GM18520 (cell line): ENCODE results near the gene IFNE.
"Not testable (repeated sequence)": the region's sequence is repeated elsewhere in the genome, so short reads cannot be mapped to it uniquely, and the experiment has no call there.

ENCODE experiments used
- ATAC-seq: cut with Tn5 transposase; IDR thresholded peaks from one replicate; pipeline ENCODE4 v1.9.1; 2021; ENCODE audit not compliant: unreplicated experiment

IFNE gene

DNA sequence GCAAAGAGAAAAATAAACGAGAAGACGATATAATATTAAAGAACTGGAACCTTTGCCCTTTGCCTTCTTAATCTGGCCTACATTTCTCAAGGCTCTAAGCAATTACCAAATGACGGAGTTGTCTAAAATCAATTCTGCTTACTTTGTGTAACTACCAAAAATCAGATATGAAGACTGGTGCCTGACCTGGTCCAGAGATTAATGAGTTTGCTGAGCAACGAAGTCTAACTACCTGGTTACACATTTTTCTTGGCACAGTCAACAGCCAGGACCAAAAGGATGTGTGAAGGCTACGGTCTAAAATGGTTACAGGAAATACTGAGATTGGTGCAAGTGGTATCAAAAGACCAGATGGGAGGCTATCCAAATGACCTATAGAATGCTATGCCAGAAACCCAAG is 17.8 kb upstream of the IFNE start:
- ATAC-seq = no peak

DNA sequence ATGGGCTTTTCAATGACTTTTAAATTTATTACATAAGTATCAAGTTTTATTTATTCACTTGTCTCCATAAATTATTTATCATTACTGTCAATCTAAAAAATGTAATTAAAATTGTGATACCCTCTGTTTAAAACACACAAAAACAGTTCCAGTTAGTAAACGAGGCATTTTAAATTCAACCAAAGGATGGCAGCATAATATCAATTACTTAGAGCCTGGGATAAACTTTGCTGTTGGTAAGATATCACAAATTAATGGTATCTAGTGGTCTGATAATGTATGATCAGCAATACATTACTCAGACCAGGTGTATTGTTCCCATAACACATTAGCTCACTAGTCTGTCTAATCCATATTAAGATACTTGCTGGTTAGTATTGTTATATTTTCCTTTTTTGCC is 9.6 kb upstream of the IFNE start:
- no peak for ATAC-seq

DNA sequence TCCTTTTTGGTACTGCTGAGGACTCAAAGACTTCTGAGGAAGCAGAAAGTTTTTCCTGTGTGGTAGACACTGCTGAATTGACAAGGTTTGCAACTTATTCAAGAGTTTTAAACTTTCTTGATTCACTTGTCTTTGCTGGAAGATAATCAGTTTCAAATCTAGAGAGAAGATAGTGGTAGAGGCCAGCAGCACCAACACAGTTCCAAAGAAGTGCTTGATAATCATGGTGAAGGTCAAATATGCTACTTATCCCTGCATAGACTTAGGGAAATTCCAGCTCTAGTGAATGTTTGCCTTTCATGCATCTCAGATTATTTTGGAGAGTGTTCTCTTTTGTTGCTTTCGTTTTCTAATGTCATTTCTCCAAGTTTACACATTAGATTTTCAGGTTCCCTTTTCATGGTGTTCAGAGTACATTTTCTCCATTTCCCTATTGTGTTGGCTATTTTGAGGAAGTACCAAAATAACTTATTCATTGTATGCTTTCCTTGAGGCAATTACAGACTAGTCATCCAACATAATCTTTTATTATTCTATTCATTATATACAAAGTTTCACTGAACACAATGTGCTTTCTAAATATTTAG is 550 bp downstream of the IFNE start:
- no peak for ATAC-seq

DNA sequence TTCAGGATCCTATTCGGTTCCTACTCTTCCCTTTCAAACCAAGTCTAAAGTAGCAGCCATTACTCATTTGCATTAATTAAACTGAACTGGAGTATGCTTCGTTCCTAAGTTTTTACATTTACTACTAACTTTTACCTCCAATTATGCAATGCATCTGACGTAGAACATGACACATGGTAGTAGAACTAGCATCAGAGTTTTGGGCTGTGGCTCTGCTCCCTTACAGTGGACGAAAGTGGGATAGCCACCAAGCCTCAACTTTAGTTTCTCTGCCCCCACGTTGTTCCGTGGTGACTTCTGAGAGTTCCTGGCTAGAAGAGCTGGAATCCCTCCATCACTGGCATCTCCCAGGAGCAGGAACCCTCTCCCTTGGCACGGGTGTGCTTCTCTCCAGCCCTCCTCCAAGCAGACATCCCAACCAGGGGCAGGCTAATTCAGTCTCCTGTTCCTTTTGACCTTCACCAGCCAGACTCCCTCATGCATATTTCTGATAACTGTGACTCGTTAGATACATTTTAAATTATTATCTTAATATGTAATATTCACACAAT is 2.9 kb downstream of the IFNE start:
- ATAC-seq = no peak

DNA sequence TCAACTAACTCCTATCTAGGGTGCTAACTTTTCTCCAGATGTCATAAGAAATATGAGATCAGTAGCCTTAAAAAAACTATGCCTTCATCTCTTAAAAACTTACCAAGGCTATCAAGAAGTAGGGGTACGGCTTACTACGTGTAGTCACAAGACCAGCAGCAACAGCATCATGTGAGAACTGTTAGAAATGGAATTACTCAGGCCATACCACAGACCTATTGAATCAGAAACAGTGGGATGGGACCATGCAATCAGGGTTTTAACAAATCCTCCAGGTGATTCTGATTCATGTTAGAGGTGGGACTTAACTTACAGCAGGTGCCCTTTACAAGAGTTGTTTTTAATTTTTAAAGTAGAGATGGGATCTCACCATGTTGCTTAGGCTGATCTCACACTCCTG is 4.6 kb downstream of the IFNE start:
- no peak for ATAC-seq

DNA sequence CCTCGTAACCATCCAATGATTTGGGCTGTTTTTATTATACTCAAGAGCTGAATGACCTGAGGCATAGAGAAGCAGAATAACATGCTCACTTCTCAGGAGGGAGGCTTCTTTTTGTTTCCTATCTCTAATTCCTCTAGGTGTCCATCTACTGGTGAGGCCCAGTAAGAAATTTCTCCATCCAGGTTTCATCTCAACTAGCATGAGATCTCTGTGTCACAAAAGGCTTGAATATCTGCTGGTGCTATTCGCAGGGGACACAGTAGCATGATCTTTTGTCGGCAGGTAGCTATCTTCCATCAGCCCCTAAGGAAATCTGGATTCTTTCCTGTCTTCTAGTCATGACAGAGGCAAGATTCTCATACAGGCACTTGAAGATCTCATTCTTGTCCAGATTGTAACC is 8.9 kb downstream of the IFNE start:
- no peak for ATAC-seq

DNA sequence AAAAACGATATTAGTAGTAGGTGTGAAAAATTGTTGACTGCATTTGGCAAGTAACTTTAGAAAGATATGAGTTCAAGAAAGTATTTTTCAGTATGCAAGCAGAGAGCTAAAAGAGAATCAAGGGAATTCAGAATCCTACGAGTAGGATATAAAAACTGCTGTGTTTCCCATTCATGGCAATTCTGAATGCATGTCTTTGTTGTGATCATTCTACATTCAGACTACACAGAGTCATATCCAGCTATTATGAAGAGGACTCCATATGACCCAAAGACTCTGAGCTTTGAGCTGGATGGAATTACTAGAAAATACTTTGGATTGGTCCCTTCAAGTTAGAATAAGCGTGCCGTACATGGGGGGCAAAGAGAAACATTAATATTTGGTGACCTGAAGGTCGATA is 12.0 kb downstream of the IFNE start:
- ATAC-seq = no peak

DNA sequence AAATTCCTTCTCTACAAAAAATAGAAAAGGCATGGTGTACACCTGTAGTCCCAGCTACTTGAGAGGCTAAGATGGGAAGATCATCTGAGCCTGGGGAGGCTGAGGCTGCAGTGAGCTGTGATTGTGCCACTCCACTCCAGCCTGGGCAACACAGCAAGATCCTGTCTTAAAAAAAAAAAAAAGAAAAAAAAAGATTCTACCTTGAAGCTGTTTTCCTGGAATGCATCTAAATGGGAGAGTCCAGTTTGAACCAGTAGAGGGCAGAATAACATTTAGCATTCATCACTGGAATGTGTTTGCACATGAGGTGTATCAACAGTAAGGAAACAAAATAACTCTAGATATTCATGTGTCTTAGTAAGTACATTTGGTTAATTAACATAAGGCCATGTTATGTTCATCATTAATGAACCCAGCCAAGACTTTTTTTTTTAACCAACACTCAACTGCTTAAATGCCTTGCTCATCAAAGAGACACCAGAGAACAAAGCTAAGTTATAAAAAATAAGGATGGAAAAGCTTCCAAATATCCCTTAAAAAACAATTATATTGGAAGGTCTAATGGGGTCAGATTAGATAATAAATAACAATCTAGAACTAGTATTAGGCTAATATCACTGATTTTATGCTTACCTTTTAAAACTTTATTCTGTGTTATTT is 16.1 kb downstream of the IFNE start:
- no peak for ATAC-seq

DNA sequence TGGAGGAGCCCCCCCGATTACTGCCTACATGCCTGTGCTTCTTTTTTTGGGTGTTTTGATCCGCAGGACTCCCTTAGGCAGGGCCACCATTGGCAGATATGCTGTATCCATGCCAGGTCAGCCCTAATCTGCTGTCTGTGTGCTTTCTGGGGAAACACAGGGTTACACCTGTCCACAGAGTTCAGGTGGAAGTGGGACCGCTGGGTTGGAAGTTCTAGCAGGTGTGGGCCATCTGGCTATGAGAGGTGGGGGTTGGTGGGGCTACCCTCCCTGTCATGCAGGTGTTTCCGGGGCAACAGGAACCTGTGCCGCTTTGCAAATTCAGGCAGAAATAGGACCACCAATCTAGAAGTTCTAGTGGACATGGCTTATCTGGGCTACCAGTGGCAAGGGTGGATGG is 17.0 kb downstream of the IFNE start:
- ATAC-seq = no peak

DNA sequence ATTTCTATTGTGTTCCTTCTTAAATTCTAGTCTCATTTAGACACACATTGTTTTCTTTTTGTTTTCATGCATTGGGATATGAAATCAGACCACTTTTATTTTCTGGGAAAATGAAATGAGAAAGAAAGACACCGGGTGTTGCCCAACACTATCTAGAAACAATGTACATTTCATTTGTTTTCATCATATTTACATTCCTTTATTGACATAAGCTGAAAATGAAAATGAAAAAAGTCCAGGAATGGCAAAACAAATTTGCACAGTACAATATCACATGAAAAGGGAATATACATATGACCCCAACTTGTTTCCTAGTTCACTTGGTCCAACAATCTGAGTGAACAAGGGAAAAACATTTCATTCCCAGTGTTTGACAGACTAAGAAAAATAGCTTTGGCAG is 20.7 kb downstream of the IFNE start:
- ATAC-seq = no peak

DNA sequence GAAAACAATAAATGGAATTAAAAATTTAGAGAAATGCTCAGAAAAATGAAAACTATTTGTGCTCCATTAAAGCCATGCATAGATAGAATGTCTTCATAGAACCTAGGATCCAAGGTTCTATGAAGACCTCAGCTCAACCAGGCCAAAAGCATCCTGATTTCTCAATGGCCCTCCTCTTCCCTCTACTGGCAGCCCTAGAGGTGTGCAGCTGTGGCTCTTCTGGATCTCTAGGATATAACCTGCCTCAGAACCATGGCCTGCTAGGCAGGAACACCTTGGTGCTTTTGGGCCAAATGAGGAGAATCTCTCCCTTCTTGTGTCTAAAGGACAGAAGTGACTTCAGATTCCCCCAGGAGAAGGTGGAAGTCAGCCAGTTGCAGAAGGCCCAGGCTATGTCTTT is 26.8 kb downstream of the IFNE start:
- peak; percentile 63 for ATAC-seq

DNA sequence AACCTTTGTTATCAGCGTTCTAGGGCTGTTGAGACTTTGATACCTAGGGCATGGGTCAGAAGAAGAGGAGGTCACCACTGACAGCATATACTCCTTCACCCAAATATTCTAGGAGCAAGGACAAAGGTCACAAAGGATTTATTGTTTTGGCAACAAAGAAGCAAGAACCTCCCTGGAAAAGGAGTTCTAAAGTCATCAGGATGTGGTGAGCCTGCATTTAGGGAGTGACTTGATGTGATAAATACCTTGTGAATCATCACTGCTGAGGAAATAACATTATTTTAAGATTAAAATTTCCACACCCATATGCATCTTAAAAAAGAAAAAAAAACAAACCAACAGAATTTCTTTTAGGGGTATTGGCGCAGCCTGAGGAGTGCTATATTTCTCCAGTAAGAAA is 28.0 kb downstream of the IFNE start:
- ATAC-seq = no peak

DNA sequence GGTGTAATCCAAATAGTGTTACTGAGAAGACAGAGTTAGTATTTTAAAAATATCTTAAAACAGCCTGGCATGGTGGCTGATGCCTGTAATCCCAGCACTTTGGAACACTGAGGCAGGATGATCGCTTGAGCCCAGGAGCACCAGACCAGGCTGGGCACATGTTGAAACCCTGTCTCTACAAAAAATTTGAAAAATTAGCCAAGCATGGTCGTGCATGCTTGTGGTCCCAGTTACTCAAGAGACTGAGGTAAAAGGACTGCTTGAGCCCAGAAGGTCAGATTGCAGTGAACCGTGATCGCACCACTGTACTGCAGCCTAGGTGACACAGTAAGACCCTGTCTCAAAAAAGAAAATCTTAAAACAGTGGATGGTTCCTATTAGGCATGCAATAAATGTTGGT is 29.4 kb downstream of the IFNE start:
- no peak for ATAC-seq

DNA sequence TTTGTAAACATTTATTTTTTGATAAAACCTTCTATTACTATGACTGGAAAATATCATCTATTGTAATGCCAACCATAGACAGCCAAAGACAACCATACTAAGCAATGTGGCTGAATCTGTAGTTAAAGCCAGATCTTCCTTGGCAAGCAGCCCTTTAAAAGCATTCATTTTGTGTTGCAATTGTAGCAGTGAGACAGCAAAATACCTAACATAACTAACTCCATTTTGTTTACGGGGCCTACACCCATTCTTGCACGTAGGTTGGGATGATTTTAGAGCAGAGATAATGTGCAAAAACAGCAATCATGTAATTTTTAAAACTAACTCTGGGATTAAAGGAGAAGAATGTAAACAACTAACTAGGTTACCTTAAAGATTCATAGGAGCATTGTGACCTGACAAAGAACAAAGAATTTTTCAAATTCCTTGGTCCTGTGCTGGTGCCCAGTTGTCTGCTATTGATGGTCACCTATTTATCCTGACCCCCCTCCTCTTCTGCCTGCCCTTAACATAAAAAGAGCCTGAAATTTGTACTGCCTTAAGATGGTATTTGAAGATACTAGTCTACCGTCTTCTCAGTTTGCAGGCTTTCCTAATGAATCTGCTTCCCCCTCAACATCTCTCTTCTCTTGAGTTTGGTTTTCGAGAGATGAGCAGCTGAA is 31.2 kb downstream of the IFNE start:
- ATAC-seq = no peak

DNA sequence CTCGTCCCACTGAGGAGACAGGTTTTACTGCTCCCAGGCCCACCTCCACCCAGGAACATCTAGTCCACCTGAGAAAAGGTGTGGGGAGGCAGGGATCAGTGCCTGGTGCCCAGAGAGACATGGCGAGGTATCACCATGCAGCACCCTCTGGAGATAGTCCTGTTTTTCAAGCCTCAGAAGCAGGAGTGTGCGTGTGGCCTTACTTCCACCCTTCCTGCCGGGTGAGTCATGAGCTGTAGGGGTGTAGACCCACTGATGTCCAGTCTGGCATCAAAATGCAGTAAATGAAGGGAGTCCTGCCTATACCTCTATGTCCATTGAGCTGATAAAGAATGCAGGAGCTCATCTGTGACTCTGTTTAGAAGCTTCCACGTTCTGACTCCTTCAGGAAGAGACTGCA is 32.8 kb downstream of the IFNE start:
- not testable (repeated sequence) for ATAC-seq

DNA sequence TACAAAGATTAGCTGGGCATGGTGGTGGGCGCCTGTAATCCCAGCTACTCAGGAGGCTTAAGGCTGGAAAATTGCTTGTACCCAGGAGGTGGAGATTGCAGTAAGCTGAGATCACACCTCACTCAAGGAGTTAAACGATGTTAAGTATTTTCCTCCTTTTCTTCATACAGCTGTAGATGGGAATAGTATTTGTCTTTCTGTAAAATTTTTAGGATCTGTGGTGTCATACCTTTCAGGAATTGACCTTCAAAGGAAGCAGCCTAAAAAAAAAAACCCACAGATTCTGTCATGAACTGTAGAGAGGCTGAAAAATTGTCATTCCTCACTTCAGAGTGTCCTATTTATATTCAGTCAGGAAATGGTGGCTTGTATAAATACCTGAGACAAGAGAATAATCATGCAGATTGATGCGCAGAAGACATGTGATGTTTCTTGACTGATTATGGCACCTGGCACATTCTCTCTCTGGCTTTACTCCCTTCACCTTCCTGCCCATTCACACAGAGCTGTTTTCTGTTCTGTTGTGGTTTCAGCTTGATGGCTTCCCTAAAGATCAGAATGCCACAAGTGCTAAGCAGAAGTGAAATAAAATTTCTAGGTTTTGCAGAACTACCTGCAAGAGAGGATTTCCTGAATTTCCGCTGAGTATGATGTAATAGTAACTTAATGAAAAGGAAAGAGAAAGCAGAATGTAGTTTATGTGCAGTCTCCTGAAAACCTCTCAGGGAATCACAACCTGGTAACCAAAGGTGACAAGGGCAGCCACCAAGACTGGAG is 38.1 kb downstream of the IFNE start:
- ATAC-seq = peak; percentile 88

DNA sequence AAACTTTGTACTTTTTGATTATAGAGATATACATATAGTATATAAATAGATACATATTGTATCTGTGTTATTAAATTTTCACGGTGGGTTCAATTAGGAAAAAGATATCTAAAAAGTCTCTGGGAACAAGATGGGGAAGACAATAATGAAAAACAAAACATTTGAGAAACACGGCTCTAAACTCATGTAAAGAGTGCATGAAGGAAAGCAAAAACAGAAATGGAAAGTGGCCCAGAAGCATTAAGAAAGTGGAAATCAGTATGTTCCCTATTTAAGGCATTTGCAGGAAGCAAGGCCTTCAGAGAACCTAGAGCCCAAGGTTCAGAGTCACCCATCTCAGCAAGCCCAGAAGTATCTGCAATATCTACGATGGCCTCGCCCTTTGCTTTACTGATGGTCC is 42.0 kb downstream of the IFNE start, which contains the start of gene IFNA1:
TSS of gene IFNA1 (plus strand) at position 301 of the 400 bp plus-strand sequence. CDS start at position 370, 69 bp downstream.
- ATAC-seq = no peak

DNA sequence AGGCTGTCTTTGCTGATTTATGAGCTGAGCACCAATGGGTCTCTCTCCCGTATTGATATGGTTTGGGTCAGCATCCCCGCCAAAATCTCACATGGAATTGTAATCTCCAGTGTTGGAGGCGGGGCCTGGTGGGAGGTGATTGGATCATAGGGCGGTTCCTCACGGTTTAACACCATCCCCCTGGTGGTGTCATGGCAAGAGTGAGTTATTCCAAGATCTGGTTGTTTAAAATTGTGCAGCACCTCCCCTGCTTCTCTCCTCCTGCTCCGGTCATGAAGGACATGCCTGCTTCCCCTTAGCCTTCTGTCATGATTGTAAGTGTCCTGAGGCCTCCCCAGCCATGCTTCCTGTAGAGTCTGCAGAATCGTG is 47.1 kb downstream of the IFNE start:
- ATAC-seq = not testable (repeated sequence)

DNA sequence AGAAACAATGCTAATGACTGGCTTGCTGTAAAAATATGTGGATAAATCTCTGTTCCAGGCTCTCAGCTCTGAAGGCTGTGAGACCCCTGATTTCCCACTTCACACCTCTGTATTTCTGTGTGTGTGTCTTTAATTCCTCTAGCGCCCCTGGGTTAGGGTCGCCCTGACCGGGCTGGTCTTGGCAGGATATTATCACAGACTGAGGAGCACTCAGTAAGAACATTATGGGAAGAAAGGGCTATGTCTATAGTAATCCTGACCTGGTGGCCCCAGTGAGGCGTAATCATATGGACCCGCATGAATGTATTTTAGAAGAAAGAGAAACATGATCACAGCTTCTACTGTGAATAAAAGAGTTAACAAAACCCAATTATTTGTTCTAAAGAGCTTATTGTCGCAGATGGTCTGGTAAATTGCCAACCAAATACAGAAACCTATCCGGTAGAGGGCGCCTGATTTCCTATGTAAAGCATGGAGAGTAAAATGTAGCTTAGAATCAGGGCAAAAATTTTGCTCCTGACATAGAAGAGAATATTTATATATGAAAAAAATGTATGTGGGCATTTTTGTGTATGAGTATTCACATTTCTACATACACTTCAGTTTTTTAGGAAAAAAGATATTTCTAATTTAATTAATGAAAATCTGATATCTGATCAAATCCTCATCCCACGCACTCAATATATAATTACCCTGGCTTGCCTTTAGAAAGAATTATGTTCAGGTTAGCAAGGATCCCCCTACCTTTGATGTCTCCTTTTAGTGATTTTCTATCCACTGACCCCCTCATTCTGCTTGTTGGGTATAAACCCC is 47.7 kb downstream of the IFNE start:
- no peak for ATAC-seq

DNA sequence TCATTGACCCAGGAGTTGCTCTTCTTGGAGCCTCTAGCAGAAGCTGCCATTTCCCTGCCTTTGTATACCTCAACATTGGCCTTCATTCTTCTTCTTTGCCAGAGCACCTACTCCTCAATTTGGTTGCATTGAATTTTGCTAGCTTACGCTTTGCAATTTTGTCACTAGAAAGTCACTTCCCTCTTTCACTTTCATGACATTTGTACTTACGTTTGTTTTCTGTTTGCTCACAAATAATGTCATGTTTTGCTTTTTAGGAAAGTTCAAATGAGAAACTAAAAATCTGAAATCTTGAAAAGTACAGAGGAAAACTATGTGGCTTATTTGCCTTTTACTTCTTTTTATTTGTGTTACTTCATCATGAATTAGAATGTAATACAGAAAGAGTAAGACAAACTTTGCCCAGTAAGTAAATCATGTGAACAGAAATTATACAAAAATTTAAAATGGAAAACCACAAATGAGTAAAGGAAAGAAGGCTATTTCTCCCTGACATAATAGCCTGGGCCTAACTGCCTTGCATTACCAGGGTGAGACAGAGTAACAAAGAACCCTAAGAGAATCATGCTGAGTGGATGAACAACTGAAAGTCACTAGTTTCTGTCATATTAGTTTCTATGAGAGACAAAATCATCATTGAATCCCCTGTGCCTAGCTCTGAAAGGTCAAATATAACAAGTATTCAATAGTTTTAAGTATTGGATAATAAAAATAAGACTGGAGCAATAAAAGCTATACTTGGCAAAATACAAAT is 49.3 kb downstream of the IFNE start:
- no peak for ATAC-seq
